Endothelial cell of umbilical vein (primary cell): ENCODE results near the gene TTC21B.

Experiments used
- EZH2 ChIP-seq: IDR thresholded peaks from 2 replicates; pipeline ENCODE4 v1.6.1; 2012; ENCODE audit warnings: borderline replicate concordance, low read depth, mild to moderate bottlenecking, moderate library complexity, low read length, inconsistent platforms; ENCODE audit not compliant: severe bottlenecking
- MAX ChIP-seq: IDR thresholded peaks from 2 replicates; pipeline ENCODE4 v1.6.1; 2011; ENCODE audit not compliant: insufficient read depth, insufficient read length
- POLR2A ChIP-seq: IDR thresholded peaks from 2 replicates; pipeline ENCODE4 v1.6.1; 2012; ENCODE audit warnings: low read depth, mild to moderate bottlenecking, control low read depth, low read length
- TF ChIP-seq, protein P1 (sequence below), 2 donors: IDR thresholded peaks; 1 replicate in 1 of 2; 2 replicates in 1 of 2; pipeline ENCODE4 v1.5.1; 2011; ENCODE audit warnings: low read length in 2 of 2, mild to moderate bottlenecking in 2 of 2, moderate library complexity in 2 of 2, control low read depth in 1 of 2, inconsistent platforms in 1 of 2, low read depth in 1 of 2; ENCODE audit not compliant: insufficient read depth in 1 of 2; ENCODE audit errors: extremely low read depth in 1 of 2

- TF ChIP-seq, protein P1, sequence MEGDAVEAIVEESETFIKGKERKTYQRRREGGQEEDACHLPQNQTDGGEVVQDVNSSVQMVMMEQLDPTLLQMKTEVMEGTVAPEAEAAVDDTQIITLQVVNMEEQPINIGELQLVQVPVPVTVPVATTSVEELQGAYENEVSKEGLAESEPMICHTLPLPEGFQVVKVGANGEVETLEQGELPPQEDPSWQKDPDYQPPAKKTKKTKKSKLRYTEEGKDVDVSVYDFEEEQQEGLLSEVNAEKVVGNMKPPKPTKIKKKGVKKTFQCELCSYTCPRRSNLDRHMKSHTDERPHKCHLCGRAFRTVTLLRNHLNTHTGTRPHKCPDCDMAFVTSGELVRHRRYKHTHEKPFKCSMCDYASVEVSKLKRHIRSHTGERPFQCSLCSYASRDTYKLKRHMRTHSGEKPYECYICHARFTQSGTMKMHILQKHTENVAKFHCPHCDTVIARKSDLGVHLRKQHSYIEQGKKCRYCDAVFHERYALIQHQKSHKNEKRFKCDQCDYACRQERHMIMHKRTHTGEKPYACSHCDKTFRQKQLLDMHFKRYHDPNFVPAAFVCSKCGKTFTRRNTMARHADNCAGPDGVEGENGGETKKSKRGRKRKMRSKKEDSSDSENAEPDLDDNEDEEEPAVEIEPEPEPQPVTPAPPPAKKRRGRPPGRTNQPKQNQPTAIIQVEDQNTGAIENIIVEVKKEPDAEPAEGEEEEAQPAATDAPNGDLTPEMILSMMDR (IDR thresholded peaks at IDR 0.05; ENCODE audit: extremely low read depth in 1 of 2, insufficient read depth in 1 of 2, low read depth in 1 of 2, low read length in 2 of 2) = no peak
- no peak for TF ChIP-seq EZH2
- TF ChIP-seq POLR2A = no peak
- no peak for TF ChIP-seq MAX
Observed at GRCh38 chr2:165902934-165903333, 50.6 kb downstream of the TTC21B start.
